ENCODE results near the gene KCND3. TPM values are rescaled to one million over a fixed set of nuclear protein-coding genes. Genes with fewer than 3 reads are reported as not detected.

KCND3 gene
- total RNA-seq, 1 donor from 2014 or later: 5.5 TPM

DNA sequence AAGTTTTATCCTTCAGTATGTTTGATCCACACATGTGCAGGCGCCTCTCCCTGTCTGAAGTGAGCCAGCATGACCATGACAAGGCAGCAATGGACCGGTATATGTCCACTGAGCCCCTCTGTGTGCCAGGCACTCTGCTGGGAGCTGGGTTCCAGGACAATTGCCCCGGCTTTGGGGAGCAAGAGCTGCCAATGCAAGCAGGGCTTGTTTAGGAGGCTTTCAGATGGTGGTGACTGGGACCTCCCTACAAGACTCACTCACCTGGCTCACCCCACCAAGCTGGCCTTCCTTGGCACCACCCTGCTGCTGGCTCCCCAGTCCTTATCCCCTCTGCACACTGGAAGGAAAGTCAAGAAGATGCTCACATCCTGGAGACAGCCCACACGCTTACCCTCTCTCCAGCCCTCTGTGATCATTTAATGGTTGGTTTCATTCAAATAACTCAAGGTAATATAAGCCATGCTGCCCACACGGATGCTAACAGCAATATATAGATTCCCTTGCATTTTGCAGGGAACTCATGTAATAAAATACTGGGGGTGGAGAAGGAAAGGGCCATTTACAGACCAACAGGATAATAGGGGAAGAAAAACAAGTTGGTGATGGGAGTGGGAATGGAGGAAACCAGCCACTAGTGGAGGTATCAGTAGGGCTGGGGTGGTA lies 23.6 kb downstream of the KCND3 start:
- no peaks in the 10 kb centered on the region for H3K36me3 ChIP-seq
- DNase-seq: no peak
- H3K27ac ChIP-seq: no peak overlapping the region
- no peaks in the 10 kb centered on the region for H3K27me3 ChIP-seq (ENCODE audit: low read depth)
- intact Hi-C loops (cut with DNase I): no loop called here
- no peak overlapping the region for H3K4me3 ChIP-seq
- H3K9me3 ChIP-seq: no peaks in the 10 kb centered on the region
- no peak for ATAC-seq
- TF ChIP-seq CTCF (IDR thresholded peaks at IDR 0.05): no peak
- H3K4me1 ChIP-seq: no peaks in the 10 kb centered on the region

- Histone ChIP-seq H3K4me1 (no peaks in the 10 kb centered on the region), H3K36me3 (no peaks in the 10 kb centered on the region), H3K4me3 (no peak overlapping the region), H3K27ac (no peak overlapping the region), H3K9me3 (no peaks in the 10 kb centered on the region), H3K27me3 (ENCODE audit: low read depth) (no peaks in the 10 kb centered on the region)
- no peak for ATAC-seq
- intact Hi-C loops (cut with DNase I): no loop called here
- TF ChIP-seq CTCF (IDR thresholded peaks at IDR 0.05): no peak
- no peak for DNase-seq
Observed at GRCh38 chr1:111963985-111964738, 25.3 kb downstream of the KCND3 start.

- H3K4me1 ChIP-seq: peaks cover under 1% of the 10 kb centered on the region
- H3K36me3 ChIP-seq: no peaks in the 10 kb centered on the region
- TF ChIP-seq CTCF (IDR thresholded peaks at IDR 0.05): no peak
- intact Hi-C loops (cut with DNase I): no loop called here
- no peaks in the 10 kb centered on the region for H3K27me3 ChIP-seq (ENCODE audit: low read depth)
- H3K4me3 ChIP-seq: no peak overlapping the region
- no peak for DNase-seq
- H3K27ac ChIP-seq: no peak overlapping the region
- no peaks in the 10 kb centered on the region for H3K9me3 ChIP-seq
- ATAC-seq: no peak
Observed at GRCh38 chr1:111961773-111962565, 27.5 kb downstream of the KCND3 start.

GRCh38 chr1:111961016-111961415 lies 28.5 kb downstream of the KCND3 start:
- H3K27ac ChIP-seq: no peak overlapping the region
- no peaks in the 10 kb centered on the region for H3K9me3 ChIP-seq
- no peak overlapping the region for H3K4me3 ChIP-seq
- H3K4me1 ChIP-seq: peaks cover 3% of the 10 kb centered on the region
- H3K36me3 ChIP-seq: no peaks in the 10 kb centered on the region
- TF ChIP-seq CTCF (IDR thresholded peaks at IDR 0.05): no peak
- H3K27me3 ChIP-seq (ENCODE audit: low read depth): no peaks in the 10 kb centered on the region
- intact Hi-C loops (cut with DNase I): no loop called here
- ATAC-seq (no peak), DNase-seq (no peak)

- Histone ChIP-seq H3K36me3 (no peaks in the 10 kb centered on the region), H3K9me3 (no peaks in the 10 kb centered on the region), H3K27ac (no peak overlapping the region), H3K4me3 (no peak overlapping the region), H3K4me1 (peaks cover 3% of the 10 kb centered on the region), H3K27me3 (ENCODE audit: low read depth) (no peaks in the 10 kb centered on the region)
- intact Hi-C loops (cut with DNase I): no loop called here
- DNase-seq: no peak
- TF ChIP-seq CTCF (IDR thresholded peaks at IDR 0.05): no peak
- ATAC-seq: no peak
Observed at GRCh38 chr1:111959436-111959835, 30.0 kb downstream of the KCND3 start.
